ENCODE data around the gene DCUN1D3. TPM values are rescaled to one million over a fixed set of nuclear protein-coding genes. Genes with fewer than 3 reads are reported as not detected.

Gene DCUN1D3
- total RNA-seq, 1 donor from 2014 or later = 14.0 TPM

DNA sequence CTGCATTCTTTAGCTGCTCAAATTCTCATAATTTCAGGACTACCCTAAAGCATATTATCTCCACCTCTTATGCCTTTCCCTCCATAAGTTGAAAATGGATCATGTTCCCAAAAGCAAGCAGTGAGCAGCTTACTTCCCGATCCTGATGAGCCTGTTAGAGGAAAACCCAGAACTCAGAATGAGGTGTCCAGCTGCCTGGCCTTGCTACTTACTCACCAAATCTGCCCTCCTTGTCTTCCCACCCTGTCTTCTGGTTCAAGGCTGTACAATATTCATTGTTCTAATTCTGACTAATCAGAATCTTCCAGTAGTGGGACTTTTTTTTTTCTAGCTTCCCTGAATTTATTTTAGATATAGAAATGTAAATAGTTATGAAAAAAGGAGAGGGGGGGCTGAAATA, 11.2 kb upstream of the DCUN1D3 start:
- TF ChIP-seq, protein P1, sequence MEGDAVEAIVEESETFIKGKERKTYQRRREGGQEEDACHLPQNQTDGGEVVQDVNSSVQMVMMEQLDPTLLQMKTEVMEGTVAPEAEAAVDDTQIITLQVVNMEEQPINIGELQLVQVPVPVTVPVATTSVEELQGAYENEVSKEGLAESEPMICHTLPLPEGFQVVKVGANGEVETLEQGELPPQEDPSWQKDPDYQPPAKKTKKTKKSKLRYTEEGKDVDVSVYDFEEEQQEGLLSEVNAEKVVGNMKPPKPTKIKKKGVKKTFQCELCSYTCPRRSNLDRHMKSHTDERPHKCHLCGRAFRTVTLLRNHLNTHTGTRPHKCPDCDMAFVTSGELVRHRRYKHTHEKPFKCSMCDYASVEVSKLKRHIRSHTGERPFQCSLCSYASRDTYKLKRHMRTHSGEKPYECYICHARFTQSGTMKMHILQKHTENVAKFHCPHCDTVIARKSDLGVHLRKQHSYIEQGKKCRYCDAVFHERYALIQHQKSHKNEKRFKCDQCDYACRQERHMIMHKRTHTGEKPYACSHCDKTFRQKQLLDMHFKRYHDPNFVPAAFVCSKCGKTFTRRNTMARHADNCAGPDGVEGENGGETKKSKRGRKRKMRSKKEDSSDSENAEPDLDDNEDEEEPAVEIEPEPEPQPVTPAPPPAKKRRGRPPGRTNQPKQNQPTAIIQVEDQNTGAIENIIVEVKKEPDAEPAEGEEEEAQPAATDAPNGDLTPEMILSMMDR (IDR thresholded peaks at IDR 0.05; ENCODE audit: insufficient read depth, low read length, severe bottlenecking) = no peak
- FAIRE-seq (no peak), DNase-seq (ENCODE audit: low read depth) (peak; percentile 89)
- Histone ChIP-seq H3K4me3 (ENCODE audit: low read depth, low read length) (no peak overlapping the region), H3K36me3 (ENCODE audit: control insufficient read depth, insufficient read depth, low read length) (no peaks in the 10 kb centered on the region), H3K27me3 (ENCODE audit: control insufficient read depth, insufficient read depth, low read length) (no peaks in the 10 kb centered on the region)

DNA sequence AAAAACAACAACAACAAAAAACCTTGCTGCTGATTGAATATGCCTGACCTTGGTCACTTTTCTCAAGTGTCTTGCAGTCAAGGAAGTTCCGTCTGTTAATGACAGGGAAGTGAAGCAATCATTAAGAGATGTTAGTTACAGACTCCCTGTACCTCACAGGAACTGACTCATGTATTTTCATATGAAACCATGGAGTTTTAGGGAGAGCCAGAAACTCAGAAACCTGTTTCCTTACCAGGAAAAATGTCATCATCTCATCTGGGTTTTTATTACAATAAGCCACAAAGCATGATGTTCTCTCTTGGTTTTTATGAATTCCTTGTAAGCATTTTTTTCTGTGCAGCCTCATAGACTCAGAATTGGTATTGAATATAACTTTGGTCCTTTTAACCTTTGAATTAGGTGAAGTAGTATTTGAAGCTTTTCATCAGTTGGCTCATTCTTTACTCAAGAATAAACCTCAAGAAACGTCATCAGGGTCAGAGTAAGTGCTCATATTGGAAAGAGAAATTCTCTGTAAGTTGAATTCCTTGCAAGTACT, 10.7 kb upstream of the DCUN1D3 start:
- Histone ChIP-seq H3K4me3 (ENCODE audit: low read depth, low read length) (no peak overlapping the region), H3K27me3 (ENCODE audit: control insufficient read depth, insufficient read depth, low read length) (no peaks in the 10 kb centered on the region), H3K36me3 (ENCODE audit: control insufficient read depth, insufficient read depth, low read length) (no peaks in the 10 kb centered on the region)
- DNase-seq (ENCODE audit: low read depth) (peak; percentile 95), FAIRE-seq (no peak)
- TF ChIP-seq, protein P1 (IDR thresholded peaks at IDR 0.05; ENCODE audit: insufficient read depth, low read length, severe bottlenecking) = no peak

DNA sequence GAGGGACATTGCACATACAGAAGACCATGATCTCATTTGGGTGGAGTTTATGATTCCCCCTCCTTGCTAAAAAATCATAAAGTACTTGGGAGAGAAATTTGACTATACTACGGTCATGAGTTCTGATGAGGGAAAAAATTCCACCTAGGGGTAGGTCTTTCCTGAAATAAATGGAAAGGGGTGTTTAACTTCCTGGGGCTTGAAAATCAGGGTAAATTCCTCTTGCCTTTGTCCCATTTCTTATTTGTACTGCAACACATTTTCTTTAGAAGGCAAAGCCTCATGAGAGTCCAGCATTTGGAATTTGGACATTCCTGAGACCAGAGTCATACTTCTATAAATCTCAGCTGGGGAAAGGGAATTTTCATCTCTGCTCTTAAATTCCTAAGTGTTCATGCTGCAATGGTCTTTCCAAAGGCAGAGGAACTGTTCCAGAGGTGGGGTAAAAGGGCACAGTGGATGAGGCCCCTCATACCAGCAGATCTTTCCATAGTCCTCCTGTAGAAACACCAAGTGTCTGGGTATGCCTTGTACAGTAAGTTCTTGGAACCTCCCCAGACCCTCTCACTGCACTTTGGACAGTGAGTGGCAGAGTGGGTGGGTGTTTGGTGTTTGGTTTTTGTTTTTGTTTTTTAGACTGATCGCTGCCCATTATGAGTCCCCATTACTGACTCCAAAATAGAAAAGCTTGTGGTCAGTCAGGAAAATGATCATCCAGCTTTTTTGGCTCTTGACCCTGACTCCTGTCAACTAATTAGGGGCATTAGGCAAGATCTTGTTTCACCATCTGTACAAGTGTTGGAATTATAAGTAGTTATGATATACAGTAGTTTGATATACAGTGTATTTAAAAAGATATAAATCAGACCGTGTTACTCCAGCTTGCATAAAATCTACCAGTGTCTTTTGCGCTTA, 6.4 kb upstream of the DCUN1D3 start:
- Histone ChIP-seq H3K36me3 (ENCODE audit: control insufficient read depth, insufficient read depth, low read length) (no peaks in the 10 kb centered on the region), H3K4me3 (ENCODE audit: low read depth, low read length) (no peak overlapping the region), H3K27me3 (ENCODE audit: control insufficient read depth, insufficient read depth, low read length) (no peaks in the 10 kb centered on the region)
- DNase-seq (ENCODE audit: low read depth) = peak; percentile 49
- TF ChIP-seq, protein P1 (IDR thresholded peaks at IDR 0.05; ENCODE audit: insufficient read depth, low read length, severe bottlenecking) = no peak
- no peak for FAIRE-seq

DNA sequence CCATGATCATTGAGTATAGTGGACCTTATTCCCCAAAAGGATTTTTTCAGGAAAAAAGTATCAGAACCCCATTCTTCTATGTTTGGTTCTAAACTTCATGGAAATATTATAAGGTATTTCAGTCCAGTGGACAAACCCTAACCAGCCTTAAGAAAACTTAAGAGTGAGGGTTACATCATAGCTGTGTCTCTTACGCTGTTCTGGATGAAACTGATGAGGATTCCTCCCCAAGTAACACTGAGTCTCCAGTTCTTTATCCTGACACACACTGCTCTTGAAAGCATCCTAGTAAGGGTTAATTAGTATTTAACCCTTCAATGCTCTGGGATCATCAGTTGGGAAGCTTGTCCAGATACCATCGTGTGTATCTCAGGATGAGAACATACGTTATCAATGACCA, 5.4 kb upstream of the DCUN1D3 start:
- TF ChIP-seq, protein P1 (IDR thresholded peaks at IDR 0.05; ENCODE audit: insufficient read depth, low read length, severe bottlenecking) = no peak
- DNase-seq (ENCODE audit: low read depth) = no peak
- no peaks in the 10 kb centered on the region for H3K36me3 ChIP-seq (ENCODE audit: control insufficient read depth, insufficient read depth, low read length)
- no peak overlapping the region for H3K4me3 ChIP-seq (ENCODE audit: low read depth, low read length)
- no peaks in the 10 kb centered on the region for H3K27me3 ChIP-seq (ENCODE audit: control insufficient read depth, insufficient read depth, low read length)
- no peak for FAIRE-seq

DNA sequence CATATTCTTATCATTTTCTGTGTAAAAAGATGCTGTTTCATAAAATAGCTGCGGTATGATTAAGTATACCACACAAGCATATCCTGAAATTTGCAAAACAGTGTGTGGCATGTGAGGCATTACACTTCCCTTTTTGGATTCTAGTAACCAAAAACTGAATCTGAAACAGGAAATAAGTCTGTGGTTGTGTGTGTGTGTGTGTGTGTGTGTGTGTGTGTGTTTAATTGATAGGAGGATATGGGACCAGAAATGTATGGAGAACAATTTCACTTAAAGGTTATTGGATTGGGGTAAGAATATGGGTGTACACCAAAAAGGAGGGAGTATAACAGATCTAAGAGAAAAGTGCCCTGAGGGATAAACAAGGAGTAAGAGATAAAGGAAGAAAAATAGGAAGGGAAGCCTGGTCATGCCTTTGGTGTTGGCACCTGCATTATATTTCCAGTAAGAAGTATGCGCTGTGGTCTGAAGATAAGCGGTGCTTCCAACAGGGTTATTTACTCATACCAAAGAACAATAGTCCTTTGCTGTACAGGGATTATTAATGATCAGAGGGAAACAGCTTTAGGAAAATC, 4.4 kb upstream of the DCUN1D3 start:
- H3K4me3 ChIP-seq (ENCODE audit: low read depth, low read length) = no peak overlapping the region
- TF ChIP-seq, protein P1 (IDR thresholded peaks at IDR 0.05; ENCODE audit: insufficient read depth, low read length, severe bottlenecking) = no peak
- no peaks in the 10 kb centered on the region for H3K36me3 ChIP-seq (ENCODE audit: control insufficient read depth, insufficient read depth, low read length)
- H3K27me3 ChIP-seq (ENCODE audit: control insufficient read depth, insufficient read depth, low read length) = no peaks in the 10 kb centered on the region
- DNase-seq (ENCODE audit: low read depth) = peak; percentile 69
- no peak for FAIRE-seq
